Peyer's patch (tissue), 4 donors: ENCODE results near the gene DUS2. TPM values are rescaled to one million over a fixed set of nuclear protein-coding genes. Genes with fewer than 3 reads are reported as not detected.

Source experiments
- DNase-seq, 3 donors: peaks; one replicate each; pipeline ENCODE4 v3.0.0-alpha.2; 2017 to 2019
- H3K27ac ChIP-seq, 4 donors: fragments of 200-600 bp; sonication (generic); one replicate each; pipeline ENCODE4 v1.5.1; 2016 to 2019
- H3K27me3 ChIP-seq, 2 donors: fragments of 200-600 bp; sonication (generic); one replicate each; pipeline ENCODE4 v1.5.1; 2019
- H3K36me3 ChIP-seq, 3 donors: fragments of 200-600 bp; sonication (generic); one replicate each; pipeline ENCODE4 v1.5.1; 2016 to 2019
- H3K4me1 ChIP-seq, 4 donors: fragments of 200-600 bp; sonication (generic); one replicate each; pipeline ENCODE4 v1.5.1; 2016 to 2019
- H3K4me3 ChIP-seq, 4 donors: fragments of 200-600 bp; sonication (generic); 1 replicate in 3 of 4; 2 replicates in 1 of 4; pipeline ENCODE4 v1.5.1; 2016 to 2019; ENCODE audit warnings: mild to moderate bottlenecking in 1 of 4
- H3K9me3 ChIP-seq, 4 donors: fragments of 200-600 bp; sonication (generic); one replicate each; pipeline ENCODE4 v1.5.1; 2016 to 2019; ENCODE audit warnings: mild to moderate bottlenecking in 1 of 4
- POLR2A ChIP-seq, 2 donors: fragments of 450-650 bp; IDR thresholded peaks; one replicate each; pipeline ENCODE4 v1.5.1; 2017; ENCODE audit warnings: antibody characterized with exemption in 2 of 2, mild to moderate bottlenecking in 2 of 2, moderate library complexity in 2 of 2
- total RNA-seq, 4 donors: library from RNA; depleted of rRNA; stranded (reverse); fragments of >200 nt; gene quantifications; one replicate each; pipeline ENCODE4 v1.1.0, GENCODE V29; 2016
- TF ChIP-seq, protein P1 (sequence below), 6 experiments: fragments of 450-650 bp in 4 of 6; fragments of 200-600 bp in 2 of 6; sonication (generic) in 1 of 6; IDR thresholded peaks; one replicate each; pipeline ENCODE4 v1.5.1; 2017 to 2019; ENCODE audit warnings: antibody characterized with exemption in 6 of 6, mild to moderate bottlenecking in 3 of 6, moderate library complexity in 1 of 6

Gene DUS2
- total RNA-seq, 4 donors from 2014 or later: 15.3 to 38.8 (median 21.2) TPM

DNA sequence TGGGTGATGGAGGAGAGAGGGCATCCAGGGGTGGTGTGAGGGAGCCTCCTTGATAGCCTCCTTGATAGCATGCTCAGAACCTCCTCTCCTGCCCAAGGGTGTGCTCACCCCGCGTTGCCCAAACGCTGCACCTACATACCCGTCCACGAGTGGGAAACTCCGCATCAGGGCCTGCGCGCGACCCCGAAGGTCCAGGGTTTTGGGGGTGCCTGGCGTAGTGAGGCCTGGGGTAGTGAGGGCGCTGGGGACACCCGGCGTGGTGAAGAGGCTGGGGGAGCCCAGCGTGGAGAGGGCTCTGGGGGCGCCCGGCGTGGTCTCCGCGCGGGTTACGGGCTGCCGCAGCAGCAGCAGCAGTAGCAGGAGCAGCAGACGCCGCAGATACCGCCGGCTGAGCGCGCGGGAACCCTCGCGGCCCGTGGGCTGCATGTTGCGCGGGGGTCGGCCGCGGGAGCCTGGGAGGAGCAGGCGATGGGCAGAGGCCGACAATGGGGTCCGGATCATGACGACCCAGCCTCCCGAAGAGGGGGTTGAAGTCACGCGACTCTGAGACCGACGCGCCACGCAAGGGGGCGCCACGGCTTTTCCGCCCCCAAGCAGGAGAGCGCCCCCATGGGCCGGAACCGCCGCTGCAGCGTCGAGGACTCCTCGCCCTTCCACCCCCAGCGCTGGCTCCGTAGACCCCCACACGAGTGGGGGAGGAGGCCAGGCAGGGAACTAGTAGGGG lies 43.0 kb upstream of the DUS2 start, which contains the start of gene DPEP3:
TSS of gene DPEP3 (minus strand) at position 545 of the 724 bp plus-strand sequence. CDS start at position 426, 119 bp downstream.
- no peak within 1 kb of the TSS for H3K27ac ChIP-seq
- no peak for TF ChIP-seq POLR2A (IDR thresholded peaks at IDR 0.05)
- TF ChIP-seq, protein P1, sequence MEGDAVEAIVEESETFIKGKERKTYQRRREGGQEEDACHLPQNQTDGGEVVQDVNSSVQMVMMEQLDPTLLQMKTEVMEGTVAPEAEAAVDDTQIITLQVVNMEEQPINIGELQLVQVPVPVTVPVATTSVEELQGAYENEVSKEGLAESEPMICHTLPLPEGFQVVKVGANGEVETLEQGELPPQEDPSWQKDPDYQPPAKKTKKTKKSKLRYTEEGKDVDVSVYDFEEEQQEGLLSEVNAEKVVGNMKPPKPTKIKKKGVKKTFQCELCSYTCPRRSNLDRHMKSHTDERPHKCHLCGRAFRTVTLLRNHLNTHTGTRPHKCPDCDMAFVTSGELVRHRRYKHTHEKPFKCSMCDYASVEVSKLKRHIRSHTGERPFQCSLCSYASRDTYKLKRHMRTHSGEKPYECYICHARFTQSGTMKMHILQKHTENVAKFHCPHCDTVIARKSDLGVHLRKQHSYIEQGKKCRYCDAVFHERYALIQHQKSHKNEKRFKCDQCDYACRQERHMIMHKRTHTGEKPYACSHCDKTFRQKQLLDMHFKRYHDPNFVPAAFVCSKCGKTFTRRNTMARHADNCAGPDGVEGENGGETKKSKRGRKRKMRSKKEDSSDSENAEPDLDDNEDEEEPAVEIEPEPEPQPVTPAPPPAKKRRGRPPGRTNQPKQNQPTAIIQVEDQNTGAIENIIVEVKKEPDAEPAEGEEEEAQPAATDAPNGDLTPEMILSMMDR (IDR thresholded peaks at IDR 0.05): no peak
- no peaks in the 10 kb centered on the region for H3K9me3 ChIP-seq
- peaks cover 0 to 13% (median 4%) of the 10 kb centered on the region in 4 donors for H3K4me1 ChIP-seq
- no peaks in the 10 kb centered on the region for H3K27me3 ChIP-seq
- DNase-seq: no peak
- no peaks in the 10 kb centered on the region for H3K36me3 ChIP-seq
- no peak within 1 kb of the TSS for H3K4me3 ChIP-seq

DNA sequence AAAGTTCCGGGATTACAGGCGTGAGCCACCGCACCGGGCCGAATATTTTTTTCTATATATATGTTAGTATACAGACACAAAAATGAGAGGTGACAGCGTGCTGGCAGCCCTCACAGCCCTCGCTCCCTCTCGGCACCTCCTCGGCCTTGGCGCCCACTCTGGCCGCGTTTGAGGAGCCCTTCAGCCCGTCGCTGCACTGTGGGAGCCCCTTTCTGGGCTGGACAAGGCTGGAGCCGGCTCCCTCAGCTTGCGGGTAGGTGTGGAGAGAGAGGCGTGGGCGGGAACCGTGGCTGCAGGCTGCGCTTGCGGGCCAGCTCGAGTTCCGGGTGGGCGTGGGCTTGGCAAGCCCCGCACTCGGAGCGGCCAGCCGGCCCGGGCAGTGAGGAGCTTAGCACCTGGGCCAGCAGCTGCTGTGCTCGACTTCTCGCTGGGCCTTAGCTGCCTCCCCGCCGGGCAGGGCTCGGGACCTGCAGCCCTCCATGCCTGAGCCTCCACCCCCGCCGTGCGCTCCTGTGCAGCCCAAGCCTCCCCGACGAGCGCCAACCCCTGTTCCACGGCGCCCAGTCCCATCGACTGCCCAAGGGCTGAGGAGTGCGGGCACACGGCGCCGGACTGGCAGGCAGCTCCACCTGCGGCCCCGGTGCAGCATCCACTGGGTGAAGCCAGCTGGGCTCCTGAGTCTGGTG lies 40.9 kb upstream of the DUS2 start:
- H3K27ac ChIP-seq: no peak overlapping the region
- H3K9me3 ChIP-seq: no peaks in the 10 kb centered on the region
- no peaks in the 10 kb centered on the region for H3K27me3 ChIP-seq
- DNase-seq: no peak
- no peak for TF ChIP-seq POLR2A (IDR thresholded peaks at IDR 0.05)
- TF ChIP-seq, protein P1 (IDR thresholded peaks at IDR 0.05): no peak
- peaks cover 0 to 17% (median 4%) of the 10 kb centered on the region in 4 donors for H3K4me1 ChIP-seq
- no peak overlapping the region for H3K4me3 ChIP-seq
- H3K36me3 ChIP-seq: no peaks in the 10 kb centered on the region

DNA sequence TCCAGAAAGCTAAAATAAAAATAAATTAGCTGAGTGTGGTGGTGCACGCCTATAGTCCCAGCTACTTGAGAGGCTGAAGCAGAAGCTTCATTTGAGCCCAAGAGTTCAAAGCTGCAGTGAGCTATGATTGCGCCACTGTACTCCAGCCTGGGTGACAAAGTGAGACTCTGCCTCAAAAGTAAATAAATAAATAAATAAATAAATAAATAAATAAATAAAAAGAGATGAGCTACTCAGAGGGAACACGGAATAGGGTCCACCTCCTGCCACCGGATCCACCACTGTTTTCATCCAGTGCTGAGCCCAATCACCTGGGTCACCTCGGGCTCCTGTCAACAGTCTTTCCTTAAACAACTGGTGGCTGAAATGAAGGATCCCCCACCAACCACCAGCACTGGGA lies 36.1 kb upstream of the DUS2 start:
- no peaks in the 10 kb centered on the region for H3K36me3 ChIP-seq
- H3K27ac ChIP-seq: peak overlapping the region in 1 of 4 donors; percentile 3
- no peak for DNase-seq
- H3K27me3 ChIP-seq: no peaks in the 10 kb centered on the region
- TF ChIP-seq, protein P1 (IDR thresholded peaks at IDR 0.05): no peak
- no peak for TF ChIP-seq POLR2A (IDR thresholded peaks at IDR 0.05)
- no peak overlapping the region for H3K4me3 ChIP-seq
- H3K4me1 ChIP-seq: peaks cover 0 to 17% (median 4%) of the 10 kb centered on the region in 4 donors
- H3K9me3 ChIP-seq: no peaks in the 10 kb centered on the region

DNA sequence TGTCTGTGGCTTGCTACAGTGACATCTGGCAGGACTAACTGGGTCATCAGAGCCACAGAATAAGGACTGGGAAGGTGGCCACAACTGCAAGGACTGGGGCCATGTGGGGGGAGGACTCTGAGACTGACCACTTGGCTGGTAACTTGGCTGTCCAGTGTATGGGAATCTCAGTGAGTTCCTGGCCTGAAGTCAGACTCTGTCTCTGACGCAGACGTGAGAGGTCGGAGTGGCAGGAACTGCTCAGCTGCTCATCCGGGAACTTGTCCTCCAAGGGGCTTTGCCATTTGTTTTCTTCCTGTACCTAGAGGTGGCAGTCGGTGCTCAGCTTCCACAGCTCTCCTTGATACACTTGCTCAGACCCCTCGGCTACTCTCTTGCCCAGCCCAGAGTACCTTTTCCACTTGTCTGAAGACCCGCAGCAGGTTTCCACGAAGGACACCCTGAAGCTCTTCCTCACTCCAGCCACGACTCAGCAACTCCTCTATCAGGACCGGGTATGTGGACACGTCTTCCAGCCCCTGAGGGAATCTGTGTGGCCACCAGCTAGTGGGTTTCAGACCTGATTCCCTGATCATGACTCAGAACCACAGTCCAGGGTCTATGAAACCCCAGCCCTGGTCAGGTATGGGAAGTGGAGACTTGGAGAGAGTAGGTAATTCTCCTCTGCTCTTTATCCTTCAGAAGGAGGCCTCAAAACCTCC lies 35.5 kb upstream of the DUS2 start:
- peak overlapping the region in 3 of 4 donors; percentile 3 to 22 (median 11) for H3K27ac ChIP-seq

DNA sequence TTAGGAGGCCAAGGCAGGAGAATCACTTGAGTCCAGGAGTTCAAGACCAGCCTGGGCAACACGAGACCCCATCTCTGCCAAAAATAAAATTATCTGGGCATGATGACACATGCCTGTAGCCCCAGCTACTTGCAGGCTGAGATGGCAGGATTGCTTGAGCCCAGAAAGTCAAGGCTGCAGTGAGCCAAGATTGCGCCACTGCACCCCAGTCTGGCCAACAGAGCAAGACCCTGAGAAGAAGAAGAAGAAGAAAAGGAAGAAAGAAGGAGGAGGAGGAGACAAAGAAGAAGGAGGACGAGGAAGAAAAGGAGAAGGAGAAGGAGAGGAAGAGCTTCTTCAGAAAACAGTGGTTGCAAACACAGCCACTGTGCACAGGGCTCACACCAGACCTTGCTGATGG lies 34.4 kb upstream of the DUS2 start:
- no peak overlapping the region for H3K4me3 ChIP-seq
- no peak overlapping the region for H3K27ac ChIP-seq

More for the DNA sequence above, 35.5 kb upstream of the DUS2 start:
- no peaks in the 10 kb centered on the region for H3K36me3 ChIP-seq
- H3K27me3 ChIP-seq: no peaks in the 10 kb centered on the region
- peaks cover 0 to 17% (median 4%) of the 10 kb centered on the region in 4 donors for H3K4me1 ChIP-seq
- no peak for DNase-seq
- no peaks in the 10 kb centered on the region for H3K9me3 ChIP-seq
- H3K4me3 ChIP-seq: no peak overlapping the region
- TF ChIP-seq POLR2A (IDR thresholded peaks at IDR 0.05): no peak
- TF ChIP-seq, protein P1 (IDR thresholded peaks at IDR 0.05): no peak

More for the DNA sequence above, 34.4 kb upstream of the DUS2 start:
- H3K27me3 ChIP-seq: no peaks in the 10 kb centered on the region
- H3K36me3 ChIP-seq: no peaks in the 10 kb centered on the region
- DNase-seq: no peak
- no peaks in the 10 kb centered on the region for H3K9me3 ChIP-seq
- peaks cover 1 to 22% (median 11%) of the 10 kb centered on the region in 4 donors for H3K4me1 ChIP-seq
- TF ChIP-seq, protein P1 (IDR thresholded peaks at IDR 0.05): no peak
- no peak for TF ChIP-seq POLR2A (IDR thresholded peaks at IDR 0.05)
